Measurements from ENCODE around the gene PPT2.

The PPT2 gene

DNA sequence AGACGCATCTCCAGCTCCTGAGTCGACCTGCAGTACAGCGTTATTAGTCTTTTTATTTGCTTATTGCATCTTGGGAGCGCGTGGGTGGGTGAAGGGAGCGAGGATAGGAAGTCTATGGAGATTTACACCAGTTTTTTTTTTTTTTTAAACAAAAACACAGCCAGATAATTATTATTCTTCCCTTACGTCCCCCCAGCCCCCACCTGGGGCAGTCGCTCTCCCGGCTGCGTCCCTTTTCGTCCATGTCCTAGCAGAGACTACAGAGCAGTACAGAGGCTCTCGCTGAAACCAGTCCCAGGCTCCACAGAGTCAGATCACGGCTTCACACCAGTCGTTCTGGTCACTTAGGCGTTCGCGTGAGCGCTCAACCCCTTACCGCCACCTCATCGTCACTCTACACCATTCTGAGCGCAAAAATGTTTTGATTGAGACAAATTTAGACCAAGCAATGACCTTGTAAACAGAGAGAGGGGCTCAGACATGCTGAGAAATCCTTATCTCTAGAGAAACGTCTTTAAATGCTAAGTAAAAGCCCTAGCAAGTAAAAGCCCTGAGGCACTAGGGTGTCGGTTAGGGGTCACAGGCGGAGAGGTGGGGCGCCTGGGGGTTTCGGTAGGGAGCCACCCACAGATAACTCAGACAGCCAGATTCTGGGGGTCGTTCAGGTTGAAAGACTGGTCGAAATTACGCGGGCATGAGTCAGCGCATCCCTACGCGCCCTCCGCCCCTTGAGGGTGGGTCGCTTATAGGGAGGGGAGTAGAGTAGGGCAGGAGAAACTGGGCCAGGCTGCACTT is 975 bp upstream of the PPT2 start:
- no peak for DNase-seq

DNA sequence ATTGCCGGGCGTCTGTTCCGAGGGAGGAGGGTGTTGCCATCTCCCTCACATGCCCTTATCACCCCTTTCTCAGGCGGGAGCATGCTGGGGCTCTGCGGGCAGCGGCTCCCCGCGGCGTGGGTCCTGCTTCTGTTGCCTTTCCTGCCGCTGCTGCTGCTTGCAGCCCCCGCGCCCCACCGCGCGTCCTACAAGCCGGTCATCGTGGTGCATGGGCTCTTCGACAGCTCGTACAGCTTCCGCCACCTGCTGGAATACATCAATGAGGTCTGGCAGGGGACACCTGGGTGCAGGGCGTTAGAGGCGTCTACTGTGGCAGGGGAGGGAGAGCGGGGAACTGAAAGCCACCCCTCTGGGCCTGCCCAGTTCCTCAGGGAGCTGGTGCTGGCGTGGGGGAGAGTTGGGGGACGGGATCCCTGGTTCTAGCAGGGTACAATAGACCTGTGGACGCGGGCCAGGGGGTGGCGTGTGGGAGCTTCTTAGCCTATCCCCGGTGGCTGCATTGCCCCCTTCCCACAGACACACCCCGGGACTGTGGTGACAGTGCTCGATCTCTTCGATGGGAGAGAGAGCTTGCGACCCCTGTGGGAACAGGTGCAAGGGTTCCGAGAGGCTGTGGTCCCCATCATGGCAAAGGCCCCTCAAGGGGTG is 697 bp downstream of the PPT2 start:
- peak; percentile 27 for DNase-seq

DNA sequence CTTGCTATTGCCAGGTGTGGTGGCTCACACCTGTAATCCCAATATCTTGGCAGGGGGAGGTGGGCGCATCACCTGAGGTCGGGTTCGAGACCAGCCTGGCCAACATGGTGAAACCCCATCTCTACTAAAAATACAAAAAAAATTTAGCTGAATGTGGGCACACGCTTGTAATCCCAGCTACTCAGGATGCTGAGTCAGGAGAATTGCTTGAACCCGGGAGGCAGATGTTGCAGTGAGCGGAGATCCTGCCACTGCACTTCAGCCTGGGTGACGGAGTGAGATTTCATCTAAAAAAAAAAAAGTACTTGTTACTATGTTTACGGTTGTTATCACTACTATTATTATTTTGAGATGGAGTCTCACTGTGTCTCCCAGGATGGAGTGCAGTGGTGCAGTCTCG is 3.0 kb downstream of the PPT2 start:
- DNase-seq: no peak

DNA sequence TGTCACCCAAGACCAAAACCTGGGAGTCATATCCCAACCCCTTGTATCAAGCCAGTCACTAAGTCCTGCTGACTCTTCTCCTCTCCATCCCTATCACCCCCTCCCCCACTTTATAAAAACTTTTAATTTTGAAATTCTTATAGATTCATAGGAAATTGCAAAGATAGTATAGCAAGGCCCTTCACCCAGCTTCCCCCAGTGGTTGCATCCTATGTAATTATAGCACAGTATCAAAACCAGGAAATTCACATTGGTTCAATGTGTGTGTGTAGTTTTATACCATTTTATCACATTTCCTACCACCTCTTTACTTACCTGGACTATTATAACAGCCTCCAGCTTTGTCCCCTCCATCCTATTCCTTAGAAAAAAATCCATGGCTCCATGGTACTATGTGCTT is 4.1 kb downstream of the PPT2 start:
- DNase-seq: no peak

DNA sequence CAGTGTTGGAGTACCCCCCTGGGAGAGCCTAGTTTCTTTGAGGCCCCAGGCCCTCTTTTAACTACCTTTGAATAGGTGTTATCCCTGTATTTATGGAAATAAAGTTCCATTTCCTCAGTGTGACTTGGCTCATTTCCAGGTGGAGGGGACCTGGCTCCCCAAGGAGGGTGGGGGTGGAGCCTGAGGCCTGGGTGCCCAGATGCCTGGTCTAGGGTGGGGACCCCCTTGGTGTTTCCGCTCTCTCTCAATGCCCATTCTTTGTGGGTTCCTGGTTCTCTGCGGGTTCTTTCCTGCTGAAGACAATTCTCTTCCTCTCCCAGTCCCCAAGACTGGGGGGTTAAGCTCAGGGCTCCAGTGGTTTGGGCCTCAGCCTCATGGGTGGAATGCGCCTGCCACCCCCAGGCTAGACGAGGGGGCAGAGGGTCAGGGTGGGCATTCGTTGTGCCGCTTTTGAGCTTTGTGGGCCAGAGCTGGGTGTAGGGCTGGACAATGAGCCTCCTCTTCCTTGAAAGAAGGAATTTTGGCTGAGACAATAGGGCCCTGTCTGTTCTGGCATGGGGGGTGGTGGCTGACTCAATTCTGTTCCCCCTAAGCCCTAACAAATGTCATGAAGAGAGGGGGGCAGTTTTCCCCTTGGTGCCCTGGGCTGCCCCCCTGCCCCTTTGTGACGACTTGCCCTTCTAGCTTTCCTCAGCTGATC is 9.8 kb downstream of the PPT2 start:
- DNase-seq: no peak

DNA sequence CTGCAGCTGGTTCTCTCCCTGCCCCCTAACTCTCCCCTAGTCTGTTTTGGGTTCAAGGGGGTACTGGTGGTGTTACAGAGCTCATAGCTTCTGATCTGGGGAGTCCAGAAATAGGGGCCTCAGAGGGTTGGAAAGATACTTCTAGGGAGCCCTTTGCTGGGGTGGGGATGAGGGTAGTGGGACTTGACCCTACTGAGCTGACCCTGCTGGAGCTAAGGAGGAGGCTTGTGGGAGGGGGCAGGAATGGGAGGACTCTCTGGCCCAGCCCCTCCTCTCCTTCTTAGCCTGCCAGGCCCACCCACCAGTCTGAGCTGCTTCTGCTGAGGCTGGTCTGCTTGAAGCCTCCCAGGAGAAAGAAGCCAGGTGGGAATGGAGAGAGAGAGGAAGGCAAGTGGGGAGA is 10.4 kb downstream of the PPT2 start, which contains the start of gene EGFL8:
Gene EGFL8, plus strand, starts transcription at position 301 of the 400 bp plus-strand sequence. CDS start 1,571 bp downstream, outside the sequence.
- no peak for DNase-seq

DNA sequence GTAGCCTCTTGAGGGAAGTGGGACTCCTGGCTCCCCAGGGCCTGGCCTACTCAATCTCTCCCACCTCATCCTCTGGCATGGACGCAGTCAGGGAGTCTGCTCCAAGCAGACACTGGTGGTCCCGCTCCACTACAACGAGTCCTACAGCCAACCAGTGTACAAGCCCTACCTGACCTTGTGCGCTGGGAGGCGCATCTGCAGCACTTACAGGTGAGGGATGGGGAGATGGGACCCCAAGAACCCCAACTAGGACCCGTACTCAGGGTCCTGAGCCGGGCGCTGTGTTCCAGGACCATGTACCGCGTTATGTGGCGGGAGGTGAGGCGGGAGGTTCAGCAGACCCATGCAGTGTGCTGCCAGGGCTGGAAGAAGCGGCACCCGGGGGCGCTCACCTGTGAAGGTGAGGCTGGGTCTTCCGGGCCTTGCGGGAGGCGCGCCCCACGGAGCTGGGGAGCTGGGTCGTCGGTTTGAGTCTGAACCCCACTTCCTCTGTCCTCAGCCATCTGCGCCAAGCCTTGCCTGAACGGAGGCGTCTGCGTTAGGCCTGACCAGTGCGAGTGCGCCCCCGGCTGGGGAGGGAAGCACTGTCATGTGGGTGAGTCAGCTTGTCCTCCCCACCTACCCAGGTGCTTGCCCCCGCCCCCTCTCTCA is 12.6 kb downstream of the PPT2 start:
- no peak for DNase-seq

DNA sequence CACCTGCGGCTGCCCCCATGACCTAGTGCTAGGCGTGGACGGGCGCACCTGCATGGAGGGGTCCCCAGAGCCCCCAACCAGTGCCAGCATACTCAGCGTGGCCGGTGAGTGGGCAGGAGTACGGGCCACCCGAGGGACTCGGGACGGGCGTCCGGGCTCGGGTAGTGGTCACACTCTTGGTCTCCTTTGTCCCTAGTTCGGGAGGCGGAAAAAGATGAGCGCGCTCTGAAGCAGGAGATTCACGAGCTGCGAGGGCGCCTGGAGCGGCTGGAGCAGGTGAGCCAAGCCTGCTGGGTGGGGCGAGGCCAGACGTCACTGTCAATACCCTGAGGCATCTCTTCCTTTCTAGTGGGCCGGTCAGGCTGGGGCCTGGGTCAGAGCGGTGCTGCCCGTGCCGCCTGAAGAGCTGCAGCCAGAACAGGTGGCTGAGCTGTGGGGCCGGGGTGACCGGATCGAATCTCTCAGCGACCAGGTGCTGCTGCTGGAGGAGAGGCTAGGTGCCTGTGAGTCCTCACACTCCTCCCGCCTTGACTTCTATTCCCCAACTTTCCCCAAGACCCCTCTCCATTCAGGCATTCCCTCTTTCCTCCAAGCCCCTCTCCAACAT is 13.3 kb downstream of the PPT2 start:
- DNase-seq: no peak

DNA sequence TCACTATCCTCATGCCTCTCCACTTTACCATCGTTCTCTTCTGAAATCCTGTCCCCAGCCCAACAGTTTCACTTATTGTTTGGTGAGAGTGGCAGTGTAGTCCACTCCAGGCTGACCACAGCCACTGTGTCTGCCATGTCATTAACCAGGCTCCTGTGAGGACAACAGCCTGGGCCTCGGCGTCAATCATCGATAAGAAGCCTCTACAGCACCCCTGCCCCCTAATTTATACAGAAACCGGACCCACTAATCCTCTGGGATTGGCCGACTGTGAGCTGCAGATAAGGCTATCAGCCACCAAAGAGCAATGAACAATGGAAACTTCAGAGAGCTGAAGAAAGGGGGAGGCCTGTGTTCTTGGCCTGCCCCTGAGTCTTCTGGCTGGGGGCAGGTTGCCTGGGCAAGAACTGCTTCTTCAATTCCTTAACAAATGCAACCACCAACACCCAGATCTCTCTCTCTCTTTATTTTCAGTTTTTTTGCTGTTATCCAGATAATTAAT is 13.9 kb downstream of the PPT2 start:
- DNase-seq: no peak

DNA sequence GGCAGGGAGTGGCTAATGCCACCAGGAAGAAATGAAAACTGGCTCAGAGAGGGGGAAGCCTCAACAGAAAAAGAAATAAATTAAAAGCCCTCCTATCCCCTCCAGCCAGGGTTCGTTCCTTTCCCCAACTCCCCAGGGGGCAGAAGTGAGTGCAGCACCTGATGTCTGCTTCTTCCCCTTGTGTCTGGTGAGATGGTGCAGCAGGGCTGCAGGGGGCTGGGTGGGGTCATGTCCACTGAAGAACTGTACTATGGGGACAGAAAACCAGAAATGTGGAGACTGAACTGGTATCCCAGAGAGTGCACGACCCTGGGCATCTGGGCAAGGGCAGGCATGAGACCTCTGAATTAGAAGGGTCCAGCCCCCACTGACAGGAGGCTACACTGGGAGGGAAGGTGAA is 14.4 kb downstream of the PPT2 start:
- no peak for DNase-seq

DNA sequence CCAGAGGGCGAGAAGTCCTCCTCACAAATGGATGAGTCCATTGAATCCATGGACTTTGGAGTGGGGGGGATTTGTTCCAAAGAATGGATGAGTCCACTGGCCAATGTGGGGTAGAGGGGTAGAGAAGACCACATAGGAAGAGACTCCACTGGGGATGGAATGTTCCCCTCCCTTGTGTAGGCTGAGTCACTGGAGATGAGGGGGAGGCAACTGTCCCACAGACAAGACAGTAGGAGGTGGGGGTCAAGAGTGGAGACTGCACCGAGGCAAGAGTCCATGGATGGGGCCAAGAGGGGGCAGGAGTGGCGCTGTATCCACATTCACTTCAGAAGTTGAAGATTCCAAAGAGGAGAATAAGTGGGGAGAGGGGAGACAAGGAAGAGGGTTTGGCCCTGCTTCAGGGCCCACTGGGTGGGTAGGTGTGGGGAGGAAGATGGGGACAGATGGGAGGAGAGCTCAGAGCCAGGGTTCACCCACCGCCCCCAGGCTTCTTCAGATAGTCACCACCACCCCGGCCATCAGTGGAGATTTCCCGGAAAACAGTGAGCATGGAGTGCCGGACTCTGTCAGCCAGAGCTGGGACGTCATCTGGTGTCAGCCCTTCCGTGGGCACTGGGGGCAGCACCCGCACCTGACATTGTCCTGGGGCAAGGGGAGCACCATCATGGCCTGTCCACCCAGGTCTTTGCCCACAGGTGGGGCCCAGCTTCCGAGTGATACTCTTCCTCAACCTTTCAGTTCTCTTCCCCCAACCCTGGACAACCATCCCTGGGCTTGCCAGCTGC is 15.1 kb downstream of the PPT2 start:
- no peak for DNase-seq

DNA sequence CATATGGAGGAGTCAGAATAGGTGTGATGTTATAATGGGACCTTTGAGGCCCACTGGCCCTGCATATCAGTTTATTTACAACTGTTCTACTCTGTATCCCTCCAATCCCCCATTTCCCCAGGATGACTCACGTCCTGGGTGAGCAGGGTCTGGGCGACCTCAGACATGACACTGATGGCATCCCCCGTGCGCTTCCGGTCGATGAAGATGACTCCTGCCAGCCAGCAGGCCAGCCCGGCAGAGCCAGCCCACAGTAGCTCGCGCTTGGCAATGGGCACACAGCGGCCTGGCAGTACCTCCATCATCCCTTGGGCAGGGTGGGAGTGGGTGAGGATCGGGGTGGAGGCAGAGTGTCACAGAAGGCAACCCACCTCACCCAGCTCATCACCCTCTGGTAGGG is 16.4 kb downstream of the PPT2 start:
- DNase-seq: no peak

DNA sequence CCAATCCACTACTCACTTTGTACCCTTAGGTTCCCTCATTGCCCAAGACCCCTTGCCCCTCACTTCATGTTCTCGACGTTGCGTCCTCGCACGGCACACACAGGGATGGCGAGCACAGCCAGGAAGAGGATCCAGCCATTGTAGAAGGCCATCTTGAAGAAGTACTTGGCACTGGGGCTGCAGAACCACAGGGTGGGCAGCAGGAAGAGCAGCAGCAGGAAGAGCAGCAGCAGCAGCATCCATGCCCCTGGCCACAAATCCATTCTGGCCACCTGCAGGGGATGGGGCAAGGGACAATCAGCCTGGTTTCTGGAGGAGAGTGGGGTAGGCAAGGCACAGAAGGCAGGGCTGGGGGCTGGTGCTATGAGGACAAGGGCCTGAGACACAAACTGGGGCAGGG is 17.3 kb downstream of the PPT2 start:
- no peak for DNase-seq

DNA sequence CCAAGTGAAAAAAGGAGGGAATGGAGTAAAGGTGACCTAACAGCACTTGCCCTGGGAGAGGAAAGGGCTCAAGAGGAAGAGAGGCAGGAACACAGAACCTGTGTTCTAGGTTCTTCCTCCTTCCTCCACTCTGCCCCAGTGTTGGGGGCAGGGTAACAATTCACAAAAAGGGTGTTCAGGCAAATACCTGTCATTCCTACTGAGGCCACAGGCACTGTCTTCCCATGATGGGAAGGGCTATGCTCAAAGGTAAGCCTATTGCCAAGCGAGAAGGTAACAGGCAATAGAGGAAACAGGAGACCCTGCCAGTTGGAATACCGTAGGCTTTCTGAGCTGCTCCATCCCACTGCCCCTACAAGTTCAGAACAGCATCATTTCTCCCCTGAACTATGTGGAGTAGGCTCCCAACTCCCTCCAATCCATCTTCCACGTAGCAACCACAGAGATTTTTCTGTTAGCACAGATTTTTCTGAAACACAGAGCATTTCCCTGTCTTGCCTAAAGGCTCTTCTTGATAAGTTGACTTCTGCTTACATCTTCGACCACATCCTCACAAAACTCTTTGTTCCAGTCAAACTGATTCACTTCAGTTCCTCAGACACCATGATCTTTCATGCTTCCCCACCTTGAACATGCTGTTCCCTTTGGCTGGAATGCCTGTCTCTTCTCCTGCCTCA is 19.2 kb downstream of the PPT2 start:
- no peak for DNase-seq

DNA sequence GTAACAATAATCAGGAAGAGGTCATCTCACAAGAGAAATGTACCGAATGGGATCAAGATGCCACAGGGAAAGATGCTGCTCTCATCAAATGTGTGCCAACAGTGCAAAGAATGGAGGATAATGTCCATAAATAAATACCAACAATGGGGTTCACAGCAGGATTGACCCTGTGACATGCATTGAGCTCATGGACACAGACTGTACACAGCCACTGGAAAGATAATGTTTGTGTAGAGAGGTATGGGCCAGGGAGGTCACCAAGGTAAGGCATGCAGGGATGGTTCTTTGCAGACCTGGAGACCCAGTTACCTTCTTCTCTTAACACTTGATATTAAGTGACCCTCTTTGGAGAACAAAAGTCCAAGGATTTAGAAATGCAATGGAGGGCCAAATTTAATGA is 20.5 kb downstream of the PPT2 start:
- no peak for DNase-seq

DNA sequence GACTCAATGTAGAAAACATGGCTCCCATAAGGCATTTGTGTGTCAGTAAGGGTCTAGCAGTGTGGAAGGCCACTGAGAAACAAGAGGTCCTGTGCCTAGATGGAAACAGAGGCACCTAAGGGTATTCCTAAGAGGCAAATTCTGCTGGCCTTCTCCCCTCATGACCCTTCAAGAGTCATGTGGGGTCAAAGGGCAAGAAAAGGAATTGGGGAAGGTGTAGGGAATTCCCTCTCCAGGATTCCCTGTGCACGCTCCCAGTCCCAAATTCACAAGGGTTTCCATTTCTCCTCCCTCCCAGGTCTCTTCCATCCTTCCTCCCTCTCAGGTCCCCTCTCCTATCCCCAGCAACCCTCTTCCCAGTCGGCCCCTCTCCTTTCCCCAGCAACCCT is 21.4 kb downstream of the PPT2 start:
- no peak for DNase-seq

DNA sequence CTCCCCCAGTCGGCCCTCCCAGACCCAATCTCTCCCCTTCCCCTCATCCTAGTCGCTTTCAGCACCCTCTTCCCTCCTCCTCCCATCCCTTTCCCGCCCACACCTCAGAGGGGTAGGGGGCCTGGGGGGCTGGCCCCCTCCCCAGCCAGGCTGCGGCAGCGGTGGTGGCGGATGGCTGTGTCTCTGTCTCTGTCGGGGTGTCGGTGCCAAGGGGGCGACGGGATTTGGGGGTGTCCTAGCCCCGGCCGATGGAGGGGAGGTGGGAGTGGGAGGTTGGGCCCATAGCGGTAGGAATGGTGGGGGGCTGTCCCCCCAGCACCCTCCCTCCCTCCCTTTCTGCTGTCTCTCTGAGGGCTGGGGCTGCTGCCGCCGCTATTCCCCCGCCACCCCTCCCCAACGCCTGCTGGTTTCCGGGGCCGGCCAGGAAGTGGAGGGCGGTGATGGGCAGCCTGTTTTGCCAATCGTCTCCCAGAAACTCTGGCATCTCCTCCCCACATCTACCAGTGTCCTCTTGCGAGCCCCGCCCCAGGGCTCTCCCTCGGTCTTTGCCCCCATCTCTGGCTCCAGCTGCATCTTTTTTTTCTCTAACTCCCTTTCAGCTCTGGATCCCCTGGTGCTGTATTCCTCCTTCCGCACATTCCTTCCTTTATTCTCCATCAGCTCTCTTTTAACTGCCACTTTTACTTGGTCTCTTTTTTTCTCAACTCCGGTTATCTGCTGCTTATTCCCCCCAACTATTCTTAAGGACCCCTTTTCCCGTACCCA is 22.0 kb downstream of the PPT2 start, which contains the start of gene AGPAT1:
Gene AGPAT1, minus strand, starts transcription at position 374 of the 765 bp plus-strand sequence. CDS start 4,588 bp downstream, outside the sequence.
- peak; percentile 95 for DNase-seq

DNA sequence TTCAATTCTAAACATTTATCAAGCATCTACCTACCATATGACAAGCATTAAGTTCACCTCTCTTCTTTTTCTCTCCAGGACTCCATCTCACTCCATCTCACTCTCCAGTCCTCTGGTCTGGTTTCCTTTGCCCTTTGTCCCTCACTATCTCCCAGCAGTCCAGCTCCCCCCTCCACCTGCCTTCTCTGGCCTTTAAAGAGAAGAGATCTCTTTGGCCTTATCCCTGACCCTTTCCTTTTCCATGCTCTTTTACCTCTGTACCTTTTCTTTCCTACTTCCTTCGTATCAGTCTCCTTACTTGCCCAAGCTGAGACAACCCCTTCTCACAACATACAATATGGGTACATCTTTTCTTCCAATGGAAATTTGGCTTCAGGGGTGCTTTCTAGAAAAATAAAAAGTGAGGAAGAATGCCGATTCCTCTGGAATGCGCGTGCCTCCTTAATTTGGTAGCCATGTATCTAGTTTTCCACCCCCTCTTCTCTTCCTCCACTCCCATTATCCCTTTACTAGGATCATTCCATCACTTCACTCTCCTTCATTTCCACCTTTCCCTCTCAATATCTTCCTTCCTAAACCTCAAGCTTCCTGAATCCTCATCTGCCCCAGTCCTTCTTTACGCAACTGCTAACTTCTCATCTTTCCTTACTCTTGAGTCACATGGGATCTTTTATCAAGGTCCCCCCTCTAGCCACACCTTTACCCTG is 22.7 kb downstream of the PPT2 start:
- no peak for DNase-seq

DNA sequence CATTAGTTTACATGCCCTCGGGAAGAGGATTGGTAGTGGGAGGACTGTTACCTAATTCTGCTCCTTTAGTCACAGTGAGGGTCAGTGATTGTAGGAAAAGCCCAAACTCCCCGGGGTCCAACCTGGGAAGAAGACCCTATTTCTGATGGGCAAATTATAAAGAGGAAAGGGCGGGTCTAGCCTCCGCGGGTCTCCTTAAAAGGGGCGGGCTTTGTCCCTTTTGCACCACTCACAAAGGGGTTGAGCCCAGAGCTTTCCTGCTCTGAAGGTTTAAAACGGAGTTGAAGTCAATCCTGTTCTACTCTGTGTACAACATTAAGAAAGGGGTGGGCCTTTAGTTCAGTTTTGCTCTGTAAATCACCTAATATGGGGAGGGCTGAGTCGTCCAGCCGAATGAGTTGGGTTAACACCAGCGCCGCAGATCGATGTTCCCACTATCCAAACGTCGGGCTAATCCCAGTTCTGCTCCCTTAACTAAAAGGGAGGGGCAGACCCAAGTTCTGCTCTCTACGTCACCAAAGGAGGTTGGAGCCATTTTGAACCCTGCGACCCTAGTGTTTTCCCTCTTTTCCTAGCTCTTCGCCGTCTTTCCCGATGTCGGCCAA is 23.3 kb downstream of the PPT2 start:
- no peak for DNase-seq

Data from inflammatory macrophage treated with lipopolysaccharide for 4 hours (primary cell).